ENCODE results near the gene ZER1. TPM values are rescaled to one million over a fixed set of nuclear protein-coding genes. Genes with fewer than 3 reads are reported as not detected.

ZER1 gene
- total RNA-seq, 1 donor from 2014 or later: 37.2 TPM

DNA sequence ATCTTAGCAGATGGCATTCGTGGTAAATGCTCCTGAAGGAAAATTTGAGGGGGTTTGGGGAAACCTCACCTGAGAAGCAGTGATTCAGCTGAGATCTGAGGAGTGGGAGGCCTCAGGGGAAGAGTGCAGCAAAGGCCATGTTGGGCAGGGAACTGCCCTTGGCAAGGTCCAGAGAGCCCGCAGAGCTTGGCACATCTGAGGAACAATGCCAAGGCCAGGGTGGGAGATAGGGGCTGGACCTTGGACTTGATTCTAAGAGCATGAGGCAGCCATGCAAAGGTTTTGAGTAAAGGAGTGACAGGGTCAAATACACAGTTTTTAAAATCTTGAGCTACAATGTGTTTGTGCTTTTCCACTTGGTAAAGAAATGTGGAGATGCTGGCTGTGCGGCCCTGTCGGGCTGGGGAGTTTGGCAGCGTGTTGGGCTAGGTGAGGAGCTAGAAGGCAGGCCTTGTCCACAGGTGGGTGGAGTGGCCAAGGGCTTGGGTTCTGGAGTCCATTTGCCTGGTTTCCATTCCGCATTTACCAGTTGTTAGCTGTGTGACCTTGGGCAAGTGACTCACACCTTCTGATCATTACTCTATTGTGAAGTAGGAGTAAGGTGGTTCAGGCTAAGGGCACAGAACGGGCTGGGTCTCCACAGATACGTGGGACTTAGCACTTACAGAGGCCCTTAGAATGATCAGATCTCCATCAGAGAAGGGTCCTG lies 21.4 kb upstream of the ZER1 start:
- Mint-ChIP-seq H3K9me3 (no peaks in the 10 kb centered on the region), H3K4me3 (no peak overlapping the region), H3K27ac (no peak overlapping the region), H3K4me1 (peaks cover under 1% of the 10 kb centered on the region), H3K27me3 (ENCODE audit: low read depth) (no peaks in the 10 kb centered on the region), H3K36me3 (peaks cover 13% of the 10 kb centered on the region)
- TF ChIP-seq, protein P1, sequence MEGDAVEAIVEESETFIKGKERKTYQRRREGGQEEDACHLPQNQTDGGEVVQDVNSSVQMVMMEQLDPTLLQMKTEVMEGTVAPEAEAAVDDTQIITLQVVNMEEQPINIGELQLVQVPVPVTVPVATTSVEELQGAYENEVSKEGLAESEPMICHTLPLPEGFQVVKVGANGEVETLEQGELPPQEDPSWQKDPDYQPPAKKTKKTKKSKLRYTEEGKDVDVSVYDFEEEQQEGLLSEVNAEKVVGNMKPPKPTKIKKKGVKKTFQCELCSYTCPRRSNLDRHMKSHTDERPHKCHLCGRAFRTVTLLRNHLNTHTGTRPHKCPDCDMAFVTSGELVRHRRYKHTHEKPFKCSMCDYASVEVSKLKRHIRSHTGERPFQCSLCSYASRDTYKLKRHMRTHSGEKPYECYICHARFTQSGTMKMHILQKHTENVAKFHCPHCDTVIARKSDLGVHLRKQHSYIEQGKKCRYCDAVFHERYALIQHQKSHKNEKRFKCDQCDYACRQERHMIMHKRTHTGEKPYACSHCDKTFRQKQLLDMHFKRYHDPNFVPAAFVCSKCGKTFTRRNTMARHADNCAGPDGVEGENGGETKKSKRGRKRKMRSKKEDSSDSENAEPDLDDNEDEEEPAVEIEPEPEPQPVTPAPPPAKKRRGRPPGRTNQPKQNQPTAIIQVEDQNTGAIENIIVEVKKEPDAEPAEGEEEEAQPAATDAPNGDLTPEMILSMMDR (IDR thresholded peaks at IDR 0.05; ENCODE audit: unreplicated experiment): no peak
- no peak for DNase-seq (ENCODE audit: low spot score in 2 of 2, unreplicated experiment in 2 of 2)

DNA sequence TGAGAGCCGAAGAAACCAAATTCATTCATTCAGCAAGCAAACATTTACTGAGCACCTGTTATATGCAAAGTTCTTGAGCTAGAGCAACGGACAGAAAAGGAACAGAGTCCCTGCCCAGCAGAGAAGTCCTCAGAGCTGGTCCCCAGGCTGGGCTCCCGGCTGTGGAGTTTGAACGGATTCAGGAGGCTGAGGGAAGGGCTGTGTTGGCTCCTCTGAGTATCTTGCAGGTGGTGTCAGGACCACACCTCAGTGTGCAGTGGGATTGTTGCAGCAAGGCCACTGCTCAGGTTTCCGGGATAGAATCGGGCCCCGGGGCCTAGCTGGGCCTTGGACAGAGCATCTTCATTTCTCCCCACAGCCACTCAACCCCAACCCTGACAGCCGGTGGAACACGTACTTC lies 20.4 kb upstream of the ZER1 start:
- H3K4me1 Mint-ChIP-seq: peaks cover 6% of the 10 kb centered on the region
- DNase-seq (ENCODE audit: low spot score in 2 of 2, unreplicated experiment in 2 of 2): no peak
- no peak overlapping the region for H3K27ac Mint-ChIP-seq
- H3K36me3 Mint-ChIP-seq: peaks cover 11% of the 10 kb centered on the region
- no peak overlapping the region for H3K4me3 Mint-ChIP-seq
- H3K27me3 Mint-ChIP-seq (ENCODE audit: low read depth): no peaks in the 10 kb centered on the region
- H3K9me3 Mint-ChIP-seq: no peaks in the 10 kb centered on the region
- TF ChIP-seq, protein P1 (IDR thresholded peaks at IDR 0.05; ENCODE audit: unreplicated experiment): no peak

GRCh38 chr9:128790536-128790935 lies 18.8 kb upstream of the ZER1 start:
- no peaks in the 10 kb centered on the region for H3K9me3 Mint-ChIP-seq
- peaks cover 11% of the 10 kb centered on the region for H3K36me3 Mint-ChIP-seq
- TF ChIP-seq, protein P1 (IDR thresholded peaks at IDR 0.05; ENCODE audit: unreplicated experiment): no peak
- DNase-seq (ENCODE audit: low spot score in 2 of 2, unreplicated experiment in 2 of 2): no peak
- no peak overlapping the region for H3K4me3 Mint-ChIP-seq
- no peak overlapping the region for H3K27ac Mint-ChIP-seq
- H3K27me3 Mint-ChIP-seq (ENCODE audit: low read depth): no peaks in the 10 kb centered on the region
- peaks cover 8% of the 10 kb centered on the region for H3K4me1 Mint-ChIP-seq

DNA sequence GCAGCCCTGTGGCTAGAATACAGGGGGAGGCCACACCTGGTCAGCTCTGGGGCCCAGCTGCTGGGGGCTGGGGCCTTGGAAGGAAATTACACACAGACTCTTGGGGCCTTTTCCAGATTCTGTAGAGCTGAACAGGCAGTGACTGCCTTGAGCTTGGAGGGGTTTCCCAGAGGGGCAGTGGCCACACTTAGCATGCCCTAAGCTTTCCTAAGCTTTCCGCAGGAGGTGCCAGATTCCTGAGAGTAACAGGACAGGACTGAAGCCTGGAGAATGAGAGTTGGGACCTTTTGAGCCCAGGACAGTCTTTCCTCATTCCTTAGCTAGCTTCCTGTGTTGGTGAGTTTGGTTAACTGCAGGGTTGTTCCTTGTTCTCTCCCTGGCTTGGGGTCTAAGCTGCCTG lies 16.7 kb upstream of the ZER1 start:
- peak overlapping the region; percentile 95 for H3K4me3 Mint-ChIP-seq
- peaks cover 8% of the 10 kb centered on the region for H3K4me1 Mint-ChIP-seq
- TF ChIP-seq, protein P1 (IDR thresholded peaks at IDR 0.05; ENCODE audit: unreplicated experiment): no peak
- peak overlapping the region; percentile 95 for H3K27ac Mint-ChIP-seq
- H3K36me3 Mint-ChIP-seq: peaks cover 8% of the 10 kb centered on the region
- no peaks in the 10 kb centered on the region for H3K27me3 Mint-ChIP-seq (ENCODE audit: low read depth)
- no peaks in the 10 kb centered on the region for H3K9me3 Mint-ChIP-seq
- no peak for DNase-seq (ENCODE audit: low spot score in 2 of 2, unreplicated experiment in 2 of 2)

GRCh38 chr9:128787659-128788058 lies 15.9 kb upstream of the ZER1 start:
- H3K9me3 Mint-ChIP-seq: no peaks in the 10 kb centered on the region
- H3K27ac Mint-ChIP-seq: peak overlapping the region; percentile 95
- no peaks in the 10 kb centered on the region for H3K27me3 Mint-ChIP-seq (ENCODE audit: low read depth)
- peaks cover 8% of the 10 kb centered on the region for H3K4me1 Mint-ChIP-seq
- TF ChIP-seq, protein P1 (IDR thresholded peaks at IDR 0.05; ENCODE audit: unreplicated experiment): no peak
- no peak for DNase-seq (ENCODE audit: low spot score in 2 of 2, unreplicated experiment in 2 of 2)
- peaks cover under 1% of the 10 kb centered on the region for H3K36me3 Mint-ChIP-seq
- H3K4me3 Mint-ChIP-seq: peak overlapping the region; percentile 95

Measured in mesothelial cell of epicardium (in vitro differentiated cells).